ENCODE data around the gene NFIC.

NFIC gene

DNA sequence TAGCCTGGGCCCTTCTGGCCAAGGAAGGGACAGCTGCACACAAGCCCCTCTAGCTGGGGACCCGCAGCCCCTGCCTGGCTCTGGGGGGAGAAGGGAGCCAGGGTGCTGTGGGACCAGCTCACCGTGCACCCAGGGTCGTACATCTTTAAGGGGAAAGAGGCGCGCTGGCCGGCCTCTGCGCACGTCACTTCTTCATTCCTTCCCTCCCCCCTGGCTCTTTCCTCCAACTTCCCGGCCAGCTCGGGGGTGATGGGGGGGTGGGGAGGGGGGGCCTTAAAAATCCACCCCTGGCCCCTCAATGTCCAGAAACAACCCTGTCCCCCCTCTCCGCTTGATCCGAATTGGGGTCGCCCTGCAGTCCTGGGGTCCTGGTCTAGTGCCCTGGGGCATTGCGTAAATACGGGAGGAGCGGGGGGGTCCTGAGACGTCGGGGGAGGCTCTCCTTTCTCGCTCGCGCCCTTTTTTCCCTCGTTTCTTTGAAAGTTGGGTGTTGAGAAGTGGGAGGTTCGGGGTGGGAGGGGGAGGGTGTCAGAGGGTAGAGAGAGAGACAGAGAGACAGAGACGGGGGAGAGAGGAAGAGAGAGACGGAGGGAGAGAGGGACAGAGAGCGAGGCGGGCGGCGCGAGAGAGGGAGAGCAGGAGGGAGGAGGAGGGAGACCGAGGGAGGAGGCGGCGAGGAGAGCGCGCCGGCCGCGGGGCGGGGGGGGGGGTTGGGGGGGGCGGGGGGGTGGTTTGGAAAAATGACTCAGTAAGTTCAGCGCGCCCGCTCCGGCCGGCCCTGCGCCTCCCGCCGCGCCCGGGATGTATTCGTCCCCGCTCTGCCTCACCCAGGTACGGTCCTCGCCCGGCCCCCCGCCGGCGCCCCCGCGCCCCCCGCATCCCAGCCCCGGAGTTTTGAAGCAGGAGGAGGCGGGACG is at the start of gene NFIC:
NFIC (plus strand) TSS at position 748 of the 917 bp plus-strand sequence; CDS start at position 802, 54 bp downstream.
- Histone ChIP-seq H3K9me3 (ENCODE audit: control insufficient read depth in 2 of 2, low read length in 2 of 2) (no peaks in the 10 kb centered on the region), H3K4me1 (ENCODE audit: control insufficient read depth, insufficient read depth, low read length) (peaks cover 72% of the 10 kb centered on the region), H3K36me3 (ENCODE audit: control insufficient read depth in 2 of 2, insufficient read depth in 2 of 2, low read length in 2 of 2) (no peaks in the 10 kb centered on the region), H3K9ac (ENCODE audit: low read length in 2 of 2) (peak within 1 kb of the TSS; percentile 87 to 98), H3K27me3 (ENCODE audit: control insufficient read depth in 1 of 2, insufficient read depth in 2 of 2, low read length in 2 of 2) (no peaks in the 10 kb centered on the region), H3K27ac (ENCODE audit: low read length) (peak within 1 kb of the TSS; percentile 97), H3K4me3 (ENCODE audit: low read length in 2 of 2) (peak within 1 kb of the TSS; percentile 83 to 88)

DNA sequence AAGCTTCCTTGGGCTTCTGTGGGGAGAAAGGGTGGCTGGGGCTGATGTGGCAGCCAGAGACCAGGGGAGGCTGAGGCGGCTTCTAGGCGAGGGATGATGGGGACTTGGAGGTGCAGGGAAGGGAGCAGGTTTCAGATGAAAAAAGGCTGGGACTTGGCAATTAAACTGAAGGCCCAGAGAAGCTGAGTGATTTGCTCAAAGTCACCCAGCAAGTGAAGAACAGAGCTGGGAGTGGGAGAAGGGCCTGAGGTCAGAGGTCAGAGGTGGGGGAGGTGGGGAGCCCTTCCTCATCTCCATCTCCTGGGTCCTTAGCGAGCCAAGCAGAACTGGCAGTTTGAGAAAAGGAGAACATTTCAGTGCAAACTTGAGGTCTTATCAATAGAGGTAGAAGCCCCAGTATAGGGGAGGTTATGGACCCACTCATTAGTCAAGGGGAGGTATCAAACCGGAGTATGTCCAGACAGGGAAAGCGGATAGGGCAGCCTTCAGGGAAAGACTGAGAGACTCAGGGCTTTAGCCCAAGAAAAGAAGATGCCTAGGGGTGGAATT is 49.6 kb upstream of the NFIC start:
- Histone ChIP-seq H3K4me3 (ENCODE audit: low read length in 2 of 2) (no peak overlapping the region), H3K27me3 (ENCODE audit: control insufficient read depth in 1 of 2, insufficient read depth in 2 of 2, low read length in 2 of 2) (peaks cover 26 to 30% of the 10 kb centered on the region in 2 donors), H3K27ac (ENCODE audit: low read length) (no peak overlapping the region), H3K9ac (ENCODE audit: low read length in 2 of 2) (no peak overlapping the region), H3K36me3 (ENCODE audit: control insufficient read depth in 2 of 2, insufficient read depth in 2 of 2, low read length in 2 of 2) (no peaks in the 10 kb centered on the region), H3K9me3 (ENCODE audit: control insufficient read depth in 2 of 2, low read length in 2 of 2) (no peaks in the 10 kb centered on the region), H3K4me1 (ENCODE audit: control insufficient read depth, insufficient read depth, low read length) (no peaks in the 10 kb centered on the region)

- Histone ChIP-seq H3K9ac (ENCODE audit: low read length in 2 of 2) (no peak overlapping the region), H3K36me3 (ENCODE audit: control insufficient read depth in 2 of 2, insufficient read depth in 2 of 2, low read length in 2 of 2) (no peaks in the 10 kb centered on the region), H3K27ac (ENCODE audit: low read length) (no peak overlapping the region), H3K9me3 (ENCODE audit: control insufficient read depth in 2 of 2, low read length in 2 of 2) (no peaks in the 10 kb centered on the region), H3K4me3 (ENCODE audit: low read length in 2 of 2) (no peak overlapping the region), H3K27me3 (ENCODE audit: control insufficient read depth in 1 of 2, insufficient read depth in 2 of 2, low read length in 2 of 2) (peaks cover 14 to 20% of the 10 kb centered on the region in 2 donors), H3K4me1 (ENCODE audit: control insufficient read depth, insufficient read depth, low read length) (no peaks in the 10 kb centered on the region)
Observed at GRCh38 chr19:3319643-3320353, 46.6 kb upstream of the NFIC start.

- no peaks in the 10 kb centered on the region for H3K9me3 ChIP-seq (ENCODE audit: control insufficient read depth in 2 of 2, low read length in 2 of 2)
- no peak overlapping the region for H3K9ac ChIP-seq (ENCODE audit: low read length in 2 of 2)
- peaks cover 14 to 16% of the 10 kb centered on the region in 2 donors for H3K27me3 ChIP-seq (ENCODE audit: control insufficient read depth in 1 of 2, insufficient read depth in 2 of 2, low read length in 2 of 2)
- H3K27ac ChIP-seq (ENCODE audit: low read length): no peak overlapping the region
- H3K4me1 ChIP-seq (ENCODE audit: control insufficient read depth, insufficient read depth, low read length): no peaks in the 10 kb centered on the region
- no peaks in the 10 kb centered on the region for H3K36me3 ChIP-seq (ENCODE audit: control insufficient read depth in 2 of 2, insufficient read depth in 2 of 2, low read length in 2 of 2)
- no peak overlapping the region for H3K4me3 ChIP-seq (ENCODE audit: low read length in 2 of 2)
Observed at GRCh38 chr19:3320354-3320670, 46.1 kb upstream of the NFIC start.

- Histone ChIP-seq H3K9ac (ENCODE audit: low read length in 2 of 2) (no peak overlapping the region), H3K27me3 (ENCODE audit: control insufficient read depth in 1 of 2, insufficient read depth in 2 of 2, low read length in 2 of 2) (peaks cover 14% of the 10 kb centered on the region in 2 donors), H3K4me1 (ENCODE audit: control insufficient read depth, insufficient read depth, low read length) (no peaks in the 10 kb centered on the region), H3K4me3 (ENCODE audit: low read length in 2 of 2) (no peak overlapping the region), H3K9me3 (ENCODE audit: control insufficient read depth in 2 of 2, low read length in 2 of 2) (no peaks in the 10 kb centered on the region), H3K27ac (ENCODE audit: low read length) (no peak overlapping the region), H3K36me3 (ENCODE audit: control insufficient read depth in 2 of 2, insufficient read depth in 2 of 2, low read length in 2 of 2) (no peaks in the 10 kb centered on the region)
Observed at GRCh38 chr19:3320853-3321252, 45.5 kb upstream of the NFIC start.

GRCh38 chr19:3321696-3322095 is 44.7 kb upstream of the NFIC start:
- Histone ChIP-seq H3K4me3 (ENCODE audit: low read length in 2 of 2) (no peak overlapping the region), H3K36me3 (ENCODE audit: control insufficient read depth in 2 of 2, insufficient read depth in 2 of 2, low read length in 2 of 2) (no peaks in the 10 kb centered on the region), H3K9ac (ENCODE audit: low read length in 2 of 2) (no peak overlapping the region), H3K27ac (ENCODE audit: low read length) (no peak overlapping the region), H3K27me3 (ENCODE audit: control insufficient read depth in 1 of 2, insufficient read depth in 2 of 2, low read length in 2 of 2) (peaks cover 13 to 14% of the 10 kb centered on the region in 2 donors), H3K9me3 (ENCODE audit: control insufficient read depth in 2 of 2, low read length in 2 of 2) (no peaks in the 10 kb centered on the region), H3K4me1 (ENCODE audit: control insufficient read depth, insufficient read depth, low read length) (no peaks in the 10 kb centered on the region)

DNA sequence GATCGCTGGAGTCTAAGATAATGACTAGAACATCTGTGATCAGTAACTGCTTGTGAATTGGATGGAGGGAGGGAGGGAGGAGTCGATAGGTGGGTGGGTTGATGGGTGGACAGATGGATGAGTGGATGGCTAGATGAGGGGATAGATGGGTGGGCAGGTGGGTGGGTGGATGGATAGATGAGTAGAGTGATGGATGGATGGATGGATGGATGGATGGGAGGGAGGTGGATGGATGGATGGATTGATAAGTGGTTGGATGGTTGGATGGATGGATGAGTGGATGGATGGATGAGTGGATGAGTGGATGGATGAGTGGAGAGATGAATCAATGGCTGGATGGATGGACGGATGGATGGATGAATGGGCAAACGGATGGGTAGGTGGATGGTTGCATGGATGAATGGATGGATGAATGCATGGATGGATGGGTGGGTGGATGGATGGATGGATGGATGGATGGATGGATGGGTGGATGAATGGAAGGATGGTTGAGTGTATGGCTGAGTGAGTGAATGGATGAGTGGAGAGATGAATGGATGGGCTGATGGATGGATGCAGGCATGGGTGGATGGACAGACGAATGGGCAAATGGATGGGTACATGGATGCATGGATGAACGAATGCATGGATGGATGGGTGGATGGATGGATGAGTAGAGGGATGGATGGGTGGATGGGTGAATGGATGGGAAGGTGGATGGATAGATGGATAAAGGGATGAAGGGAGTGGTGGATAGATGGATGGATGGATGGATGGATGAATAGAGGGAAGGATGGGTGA is 44.0 kb upstream of the NFIC start:
- H3K36me3 ChIP-seq (ENCODE audit: control insufficient read depth in 2 of 2, insufficient read depth in 2 of 2, low read length in 2 of 2): no peaks in the 10 kb centered on the region

DNA sequence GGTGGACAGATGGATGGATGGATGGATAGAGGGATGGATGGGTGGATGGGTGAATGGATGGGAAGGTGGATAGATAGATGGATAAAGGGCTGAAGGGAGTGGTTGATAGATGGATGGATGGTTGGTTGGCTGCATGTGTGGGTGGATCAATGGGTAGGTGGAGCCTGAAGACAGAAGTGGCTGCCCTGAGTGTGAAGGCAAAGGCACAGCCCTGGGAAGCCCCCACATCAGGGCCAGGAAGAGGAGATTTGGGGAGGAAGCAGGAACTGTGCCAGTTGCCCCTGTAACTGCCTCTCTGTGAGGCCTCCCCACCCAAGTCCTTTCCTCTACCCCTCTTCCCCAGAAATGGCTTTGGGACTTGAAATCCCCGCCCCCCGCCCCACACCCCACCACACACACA is 43.4 kb upstream of the NFIC start:
- Histone ChIP-seq H3K27ac (ENCODE audit: low read length) (no peak overlapping the region), H3K9me3 (ENCODE audit: control insufficient read depth in 2 of 2, low read length in 2 of 2) (no peaks in the 10 kb centered on the region), H3K9ac (ENCODE audit: low read length in 2 of 2) (no peak overlapping the region), H3K4me1 (ENCODE audit: control insufficient read depth, insufficient read depth, low read length) (no peaks in the 10 kb centered on the region), H3K4me3 (ENCODE audit: low read length in 2 of 2) (no peak overlapping the region), H3K36me3 (ENCODE audit: control insufficient read depth in 2 of 2, insufficient read depth in 2 of 2, low read length in 2 of 2) (no peaks in the 10 kb centered on the region), H3K27me3 (ENCODE audit: control insufficient read depth in 1 of 2, insufficient read depth in 2 of 2, low read length in 2 of 2) (peaks cover 6 to 13% of the 10 kb centered on the region in 2 donors)

More for the DNA sequence above, 44.0 kb upstream of the NFIC start:
- Histone ChIP-seq H3K27ac (ENCODE audit: low read length) (no peak overlapping the region), H3K4me3 (ENCODE audit: low read length in 2 of 2) (no peak overlapping the region), H3K9me3 (ENCODE audit: control insufficient read depth in 2 of 2, low read length in 2 of 2) (no peaks in the 10 kb centered on the region), H3K4me1 (ENCODE audit: control insufficient read depth, insufficient read depth, low read length) (no peaks in the 10 kb centered on the region), H3K27me3 (ENCODE audit: control insufficient read depth in 1 of 2, insufficient read depth in 2 of 2, low read length in 2 of 2) (peaks cover 7 to 13% of the 10 kb centered on the region in 2 donors), H3K9ac (ENCODE audit: low read length in 2 of 2) (no peak overlapping the region)

DNA sequence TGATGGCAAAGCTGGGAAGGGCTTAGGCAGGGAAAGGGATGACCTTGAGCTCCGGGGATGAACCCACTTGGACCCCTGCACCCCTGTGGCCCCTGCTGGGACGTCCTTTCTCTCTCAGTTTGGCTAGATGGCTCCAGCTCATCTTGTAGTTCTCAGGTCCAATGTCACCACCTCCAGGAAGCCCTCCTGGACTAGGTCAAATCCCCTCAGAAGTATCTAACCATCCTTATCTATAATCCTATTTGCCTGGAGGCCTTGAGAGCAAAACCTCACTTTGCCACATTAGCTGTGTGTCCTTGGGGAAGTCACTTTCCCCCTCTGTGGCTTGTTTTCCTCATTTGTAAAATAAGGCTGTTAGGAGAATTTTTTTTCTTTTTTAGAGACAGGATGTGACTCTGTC is 42.7 kb upstream of the NFIC start:
- Histone ChIP-seq H3K36me3 (ENCODE audit: control insufficient read depth in 2 of 2, insufficient read depth in 2 of 2, low read length in 2 of 2) (no peaks in the 10 kb centered on the region), H3K27me3 (ENCODE audit: control insufficient read depth in 1 of 2, insufficient read depth in 2 of 2, low read length in 2 of 2) (peaks cover 6 to 13% of the 10 kb centered on the region in 2 donors), H3K9ac (ENCODE audit: low read length in 2 of 2) (no peak overlapping the region), H3K9me3 (ENCODE audit: control insufficient read depth in 2 of 2, low read length in 2 of 2) (no peaks in the 10 kb centered on the region), H3K4me3 (ENCODE audit: low read length in 2 of 2) (no peak overlapping the region), H3K4me1 (ENCODE audit: control insufficient read depth, insufficient read depth, low read length) (no peaks in the 10 kb centered on the region), H3K27ac (ENCODE audit: low read length) (no peak overlapping the region)

DNA sequence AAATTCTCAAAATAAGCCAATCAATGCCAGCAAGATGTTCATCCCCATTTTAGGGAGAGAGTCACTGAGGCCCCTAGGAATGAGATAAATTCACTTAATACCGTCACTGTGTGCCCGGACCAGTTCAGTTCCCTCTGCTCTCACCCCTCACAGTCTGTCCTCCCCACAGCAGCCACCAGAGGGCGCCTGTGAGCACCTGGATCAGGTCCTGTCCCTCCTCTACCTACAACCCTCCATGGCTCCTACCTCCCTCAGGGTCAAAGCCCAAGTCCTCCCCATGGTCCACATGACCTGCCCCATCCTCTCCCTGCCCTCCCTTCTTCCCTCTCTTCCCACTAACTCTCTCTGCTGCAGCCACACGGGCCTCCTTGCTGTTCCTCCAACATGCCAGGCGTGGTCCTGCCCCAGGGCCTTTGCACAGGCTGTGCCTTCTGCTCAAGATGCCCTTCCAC is 42.0 kb upstream of the NFIC start:
- Histone ChIP-seq H3K4me1 (ENCODE audit: control insufficient read depth, insufficient read depth, low read length) (no peaks in the 10 kb centered on the region), H3K9ac (ENCODE audit: low read length in 2 of 2) (no peak overlapping the region), H3K36me3 (ENCODE audit: control insufficient read depth in 2 of 2, insufficient read depth in 2 of 2, low read length in 2 of 2) (no peaks in the 10 kb centered on the region), H3K9me3 (ENCODE audit: control insufficient read depth in 2 of 2, low read length in 2 of 2) (no peaks in the 10 kb centered on the region), H3K27me3 (ENCODE audit: control insufficient read depth in 1 of 2, insufficient read depth in 2 of 2, low read length in 2 of 2) (peaks cover 6 to 12% of the 10 kb centered on the region in 2 donors), H3K27ac (ENCODE audit: low read length) (no peak overlapping the region), H3K4me3 (ENCODE audit: low read length in 2 of 2) (no peak overlapping the region)
